Measurements from ENCODE around the gene INPPL1.
"Not testable (repeated sequence)": the region's sequence is repeated elsewhere in the genome, so short reads cannot be mapped to it uniquely, and the experiment has no call there.

Gene INPPL1

DNA sequence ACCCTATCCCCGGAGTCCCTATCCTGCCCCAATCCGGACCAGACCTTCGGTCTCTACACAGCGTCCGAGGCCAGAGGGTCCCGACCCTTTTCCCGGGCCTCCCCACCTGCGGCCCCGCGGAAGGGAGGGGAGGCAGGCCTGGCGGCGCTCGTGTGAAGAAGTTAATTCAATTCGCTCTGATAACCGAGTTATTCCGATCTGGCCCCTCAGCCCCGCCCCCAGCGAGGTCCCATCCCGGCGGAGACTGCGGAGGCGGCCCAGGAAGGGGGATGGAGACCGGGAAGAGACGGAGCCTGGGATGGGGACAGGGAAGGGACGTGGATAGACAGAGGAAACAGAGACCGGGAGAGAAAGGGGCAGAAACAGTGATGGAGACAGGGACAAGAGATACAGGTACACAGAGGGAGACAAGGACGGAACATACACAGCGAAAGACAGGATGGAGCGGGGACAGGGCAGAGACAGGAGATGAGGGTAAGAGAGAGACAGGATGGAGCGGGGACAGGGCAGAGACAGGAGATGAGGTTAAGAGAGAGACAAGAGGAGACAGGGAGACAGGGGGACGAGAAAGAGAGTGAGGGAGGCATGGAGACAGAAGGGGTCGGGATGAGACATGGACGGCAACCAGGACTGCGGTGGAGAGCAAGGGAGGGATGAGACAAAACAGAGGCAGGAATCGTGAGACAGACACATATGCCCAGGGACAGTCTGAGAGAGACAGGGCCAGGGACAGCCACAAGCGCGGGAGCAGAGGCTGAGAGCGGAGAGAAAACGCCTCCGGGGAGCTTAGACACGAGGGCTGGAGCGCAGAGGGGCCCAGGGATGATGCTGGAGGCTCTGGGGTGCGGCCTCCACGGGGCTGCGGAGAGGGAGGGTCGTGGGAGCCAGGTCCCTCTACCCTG is 20.0 kb downstream of the INPPL1 start:
- no peak for DNase-seq (ENCODE audit: low spot score)

DNA sequence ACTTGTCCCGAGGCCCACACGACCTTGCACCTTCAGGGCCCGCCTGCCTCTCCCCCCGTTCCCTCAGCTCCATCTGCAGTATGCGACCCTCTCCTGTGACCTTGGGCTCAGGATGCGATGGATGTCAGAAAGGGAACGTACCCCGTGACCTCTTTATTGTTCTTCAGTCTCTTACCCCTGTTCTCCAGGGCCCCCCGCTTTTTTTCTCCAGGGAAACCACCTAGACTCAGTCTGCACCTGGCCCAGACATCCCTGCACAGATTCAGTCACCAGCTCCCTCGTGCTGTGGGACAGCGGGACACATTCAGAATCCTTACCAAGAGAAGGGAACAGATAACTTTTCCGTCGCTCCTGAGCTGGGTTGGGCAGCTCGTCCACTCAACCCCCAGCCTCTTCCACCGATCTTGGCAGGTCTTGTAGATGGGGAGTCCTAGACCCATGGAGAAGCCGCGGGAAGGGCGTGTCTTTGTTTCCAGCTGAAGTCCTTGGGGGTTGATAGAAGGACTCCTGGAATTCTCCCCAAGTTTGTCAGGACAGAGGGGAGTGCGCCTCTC is 20.8 kb downstream of the INPPL1 start:
- DNase-seq (ENCODE audit: low spot score): no peak

DNA sequence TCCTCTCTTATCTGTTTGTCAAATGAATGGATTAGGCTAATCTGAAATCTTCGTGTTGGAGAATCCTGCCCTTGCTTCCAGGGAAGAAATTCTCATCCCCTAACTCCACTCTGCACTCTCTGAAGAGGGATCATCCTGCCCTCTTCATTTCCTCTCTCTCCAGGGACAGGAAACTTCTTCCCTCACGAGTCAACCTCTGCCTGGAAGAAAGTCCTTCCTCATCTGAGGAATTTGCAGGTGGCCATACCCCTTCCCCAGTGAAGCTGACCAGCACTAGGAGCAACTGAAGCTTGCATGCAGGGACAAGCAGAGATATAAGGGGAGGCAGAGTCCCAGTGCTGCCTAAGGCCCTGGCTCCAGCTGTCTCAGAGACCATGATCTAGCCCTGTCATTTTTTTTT is 23.0 kb downstream of the INPPL1 start:
- DNase-seq (ENCODE audit: low spot score): no peak

DNA sequence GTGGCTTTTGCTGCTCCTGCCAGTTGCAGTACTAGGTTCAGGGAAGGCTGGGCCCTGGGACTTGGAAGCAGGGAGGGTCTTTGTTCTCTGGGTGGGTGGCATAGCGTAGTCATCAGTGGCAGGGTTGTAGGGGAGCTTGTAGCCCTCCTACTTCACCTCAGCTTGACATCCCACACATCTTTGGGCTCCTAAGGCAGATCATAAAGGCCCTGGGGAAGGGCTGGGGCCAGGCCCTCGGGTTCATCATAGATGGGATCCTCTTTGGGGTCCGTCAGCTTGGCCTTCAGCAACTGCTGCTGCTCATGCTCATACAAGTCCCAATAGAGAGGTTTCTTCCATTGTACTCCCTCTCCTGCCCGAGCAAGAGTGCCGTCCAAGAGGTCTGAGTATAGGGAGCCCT is 25.4 kb downstream of the INPPL1 start:
- no peak for DNase-seq (ENCODE audit: low spot score)

DNA sequence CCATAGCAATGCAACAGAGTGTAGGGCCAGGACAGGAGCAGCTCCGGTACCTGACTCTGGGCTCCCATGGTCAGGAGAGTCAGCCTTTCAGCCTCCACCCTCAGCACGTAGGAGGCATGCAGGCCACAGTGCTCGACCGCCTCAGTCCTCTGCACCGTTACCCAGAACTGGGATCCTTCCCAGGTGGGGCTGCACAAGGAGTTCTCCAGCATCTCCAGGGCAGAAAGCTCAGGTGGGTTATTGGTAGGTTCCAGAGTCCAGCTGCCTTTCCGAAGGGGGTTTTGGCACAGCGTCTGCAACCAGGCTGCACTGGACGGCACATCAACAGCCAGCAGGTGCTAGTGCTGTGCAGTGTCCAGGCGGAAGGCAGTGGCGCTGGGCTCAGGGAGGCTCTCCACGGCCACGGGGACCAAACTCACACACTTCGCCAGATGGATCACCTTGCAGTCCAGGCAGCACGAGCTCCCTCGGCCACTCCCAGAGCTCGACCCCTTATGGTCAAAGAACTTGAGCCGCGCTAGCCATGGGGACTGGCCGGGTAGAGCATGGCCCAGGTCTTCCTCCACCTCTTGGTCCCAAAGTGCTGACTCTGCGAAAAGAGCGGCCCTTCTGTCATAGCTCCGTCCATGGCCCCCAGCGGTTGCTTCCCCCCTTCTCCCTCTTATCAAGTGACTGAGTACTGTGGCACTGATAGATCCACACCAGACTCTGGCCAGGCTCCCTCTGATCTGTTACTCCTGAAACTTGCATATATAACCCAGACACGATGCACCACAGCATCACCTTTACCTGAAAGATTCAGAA is 26.3 kb downstream of the INPPL1 start:
- DNase-seq (ENCODE audit: low spot score): no peak

DNA sequence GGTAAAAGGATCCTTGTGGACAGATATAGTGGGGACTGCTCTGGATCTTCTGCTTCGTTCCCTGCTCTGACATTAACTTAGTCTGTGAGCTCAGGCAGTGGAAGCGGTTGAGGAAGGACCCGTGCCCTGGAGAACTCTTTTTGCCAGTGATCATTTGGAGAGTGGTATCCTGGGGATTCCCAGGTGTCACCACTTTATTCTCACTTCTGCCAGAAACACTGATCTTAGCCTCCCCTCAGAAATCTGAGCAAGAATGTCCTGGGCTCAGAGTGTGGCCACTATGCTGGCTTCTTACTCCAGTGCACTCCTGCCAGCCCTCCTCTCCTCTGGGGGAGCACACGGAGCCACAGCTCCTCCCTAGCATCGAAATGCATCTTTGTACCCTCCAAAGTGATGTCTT is 27.0 kb downstream of the INPPL1 start:
- DNase-seq (ENCODE audit: low spot score): no peak

DNA sequence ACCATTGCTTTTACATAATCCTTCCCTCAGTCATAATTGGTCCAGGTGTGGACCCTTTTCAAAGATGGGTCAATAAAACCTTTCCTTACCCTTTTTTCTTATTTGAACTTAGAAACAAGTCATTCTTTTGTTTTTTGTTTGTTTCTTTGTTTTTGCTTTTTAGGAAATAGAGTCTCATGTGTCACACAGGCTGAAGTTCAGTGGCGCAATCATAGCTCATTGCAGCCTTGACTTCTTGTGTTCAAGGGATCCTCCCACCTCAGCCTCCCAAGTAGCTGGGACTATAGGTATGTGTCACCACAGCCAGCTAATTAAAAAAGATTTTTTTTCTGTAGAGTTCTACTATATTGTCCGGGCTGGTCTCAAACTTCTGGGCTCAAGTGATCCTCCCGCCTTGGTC is 28.8 kb downstream of the INPPL1 start:
- DNase-seq (ENCODE audit: low spot score): no peak

DNA sequence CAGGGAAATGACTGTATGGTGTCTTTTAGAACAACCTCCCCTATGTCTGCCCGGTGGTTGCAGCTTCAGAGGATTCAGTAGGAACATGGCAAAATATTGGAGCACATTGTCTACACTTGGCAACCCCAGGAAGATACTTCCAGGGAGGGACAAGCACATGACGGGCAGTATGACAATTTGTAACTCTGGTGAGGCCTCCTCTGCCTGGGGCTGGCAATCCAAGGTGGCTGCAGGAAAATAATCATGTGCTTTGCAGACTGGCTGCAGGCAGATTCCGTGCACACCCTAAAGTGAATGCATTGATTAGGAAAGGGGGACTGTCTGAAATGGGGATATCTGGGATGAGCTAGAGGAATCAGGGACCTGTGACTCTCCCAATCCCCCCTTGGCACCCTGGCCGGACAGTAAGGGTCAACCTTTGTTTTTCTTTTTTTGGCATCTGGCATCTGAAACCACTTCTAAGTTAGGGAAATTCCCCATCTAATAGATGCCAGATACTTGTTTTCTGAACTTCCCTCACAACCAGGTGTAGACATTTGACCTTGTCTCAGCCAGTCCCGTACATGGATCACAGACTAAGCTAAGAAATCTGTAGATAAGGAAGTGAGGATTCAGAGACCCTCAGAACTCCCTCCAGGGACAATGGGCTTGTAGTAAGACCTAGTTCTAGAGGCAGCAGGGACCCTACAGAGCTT is 29.9 kb downstream of the INPPL1 start:
- no peak for DNase-seq (ENCODE audit: low spot score)

DNA sequence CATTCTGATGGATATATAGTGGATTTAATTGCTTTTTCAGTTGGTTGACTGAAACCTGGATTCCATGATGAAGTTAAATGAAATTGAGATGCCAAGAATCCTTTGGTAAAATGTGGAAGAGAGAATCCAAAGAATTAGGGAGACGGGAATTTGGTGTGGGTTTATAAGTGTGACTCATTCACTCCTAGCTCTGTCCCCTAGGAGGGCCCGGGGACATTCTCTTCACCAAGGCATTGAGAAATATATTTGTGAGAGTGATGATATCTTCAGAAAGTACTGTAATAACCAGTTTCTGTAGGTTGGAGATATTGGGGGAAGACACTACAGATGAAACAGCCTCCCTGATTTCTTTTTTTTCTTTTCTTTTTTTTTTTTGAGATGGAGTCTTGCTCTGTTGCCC is 33.0 kb downstream of the INPPL1 start:
- DNase-seq (ENCODE audit: low spot score): no peak

DNA sequence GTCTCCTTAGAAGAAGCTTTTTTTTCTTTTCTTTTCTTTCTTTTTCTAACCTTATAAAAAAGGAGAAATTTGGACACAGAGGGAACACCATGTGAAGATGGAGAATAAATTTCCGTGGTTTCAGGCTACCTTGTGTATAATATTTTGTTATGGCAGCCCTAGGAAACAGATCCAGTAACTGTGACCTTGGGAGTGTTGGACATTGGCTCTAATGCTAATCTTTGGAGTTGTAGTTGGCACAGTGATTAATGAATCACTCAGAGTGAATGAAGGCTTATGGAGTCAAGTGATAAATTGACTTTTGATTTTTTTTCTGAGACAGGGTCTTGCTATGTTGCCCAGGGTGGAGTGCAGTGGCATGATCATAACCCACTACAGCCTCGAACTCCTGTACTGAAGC is 34.9 kb downstream of the INPPL1 start:
- no peak for DNase-seq (ENCODE audit: low spot score)

DNA sequence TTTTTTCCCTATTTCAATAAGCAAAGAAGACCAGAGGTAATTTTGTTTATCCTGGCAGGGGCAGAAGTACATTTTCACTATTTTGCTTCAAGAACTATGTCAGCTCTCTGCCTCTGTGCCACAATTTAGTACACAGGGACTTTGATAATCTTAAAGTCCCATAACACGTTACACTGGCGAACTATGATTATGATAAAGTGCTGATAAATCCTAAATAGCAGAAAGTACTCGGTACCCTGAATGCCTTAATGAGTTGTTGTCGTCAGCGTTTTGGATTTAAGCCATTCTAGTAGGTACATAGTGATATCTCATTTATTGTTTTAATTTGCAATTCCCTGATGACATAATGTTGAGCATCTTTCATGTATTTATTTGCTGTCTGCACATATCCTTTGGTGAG is 36.0 kb downstream of the INPPL1 start:
- no peak for DNase-seq (ENCODE audit: low spot score)

DNA sequence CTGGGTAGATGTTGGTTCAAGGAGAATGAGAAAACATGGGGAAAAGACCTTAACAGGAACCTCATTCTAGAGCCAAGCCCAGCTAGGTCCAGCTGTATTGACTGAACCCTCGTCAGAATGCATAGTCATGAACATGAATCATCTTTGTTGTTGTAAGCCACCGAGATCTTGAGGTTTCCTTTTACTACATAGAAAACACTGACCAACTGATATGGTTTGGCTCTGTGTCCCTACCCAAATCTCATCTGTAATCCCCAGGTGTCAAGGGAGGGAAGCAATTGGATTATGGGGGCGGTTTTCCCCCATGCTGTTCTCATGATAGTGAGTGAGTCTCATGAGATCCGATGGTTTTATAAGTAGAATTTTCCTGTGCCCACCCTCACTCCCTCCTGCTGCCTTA is 38.8 kb downstream of the INPPL1 start:
- DNase-seq (ENCODE audit: low spot score): no peak

DNA sequence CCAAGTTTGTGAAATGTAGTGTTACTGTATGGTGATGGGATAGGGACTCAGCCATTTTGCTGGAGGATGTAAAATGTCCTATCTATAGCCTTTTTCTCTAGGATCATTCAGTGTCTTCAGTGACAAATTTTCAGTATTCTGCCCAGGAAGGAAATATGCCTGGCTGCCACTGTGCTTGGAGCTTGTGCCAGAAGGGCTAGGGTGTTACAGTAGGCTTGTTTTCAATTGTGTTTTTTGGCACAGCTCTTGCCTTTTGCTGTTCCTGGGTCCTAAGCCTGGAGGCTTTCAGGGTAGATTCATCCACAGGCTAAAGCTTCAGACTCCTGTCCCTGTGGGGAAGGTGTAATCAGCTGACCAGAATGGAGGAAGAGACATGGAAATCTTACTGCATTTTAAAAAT is 41.4 kb downstream of the INPPL1 start:
- no peak for DNase-seq (ENCODE audit: low spot score)

DNA sequence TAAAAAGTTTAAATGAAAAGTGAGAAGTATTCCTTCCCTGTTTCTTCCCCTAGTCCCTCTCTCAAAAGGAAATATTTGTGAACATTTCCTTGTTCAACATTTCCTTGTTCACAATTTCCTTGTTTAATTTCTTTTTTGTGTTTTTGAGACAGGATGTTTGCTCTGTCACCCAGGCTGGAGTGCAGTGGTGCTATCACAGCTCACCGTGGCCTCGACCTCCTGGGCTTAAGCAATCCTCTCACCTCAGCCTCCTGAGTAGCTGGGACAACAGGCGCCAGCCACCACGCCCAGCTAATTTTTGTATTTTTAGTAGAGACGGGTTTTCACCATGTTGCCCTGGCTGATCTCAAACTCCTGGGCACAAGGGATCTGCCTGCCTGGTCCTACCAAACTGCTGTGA is 42.4 kb downstream of the INPPL1 start:
- not testable (repeated sequence) for DNase-seq (ENCODE audit: low spot score)

DNA sequence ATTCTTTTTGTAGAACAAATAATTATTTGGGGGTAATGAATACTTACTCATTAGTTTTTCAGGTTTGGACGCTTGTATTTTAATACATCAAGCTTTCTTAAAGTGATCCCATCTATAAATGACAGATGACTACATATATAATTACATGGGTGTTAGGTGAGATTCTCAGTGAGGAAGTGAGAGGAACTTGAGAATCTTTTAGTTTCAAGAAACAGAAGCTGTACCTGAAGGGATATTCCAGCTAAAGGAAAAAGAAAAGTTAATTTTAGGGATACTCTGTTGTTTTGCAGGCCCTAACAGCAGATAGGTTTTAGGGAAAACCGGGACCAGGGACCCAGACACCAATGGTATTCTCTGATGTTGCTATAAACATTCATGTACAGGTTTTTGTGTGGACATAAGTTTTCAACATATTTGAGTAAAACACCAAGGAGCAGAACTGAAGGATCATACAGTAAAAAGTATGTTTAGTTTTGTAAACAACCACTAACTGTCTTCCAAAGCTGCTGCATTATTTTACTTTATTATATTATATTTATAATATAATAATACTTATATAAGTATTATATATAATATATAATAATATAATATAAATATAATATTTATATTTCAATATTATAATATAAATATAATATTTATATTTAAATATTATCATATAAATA is 43.5 kb downstream of the INPPL1 start:
- no peak for DNase-seq (ENCODE audit: low spot score)

DNA sequence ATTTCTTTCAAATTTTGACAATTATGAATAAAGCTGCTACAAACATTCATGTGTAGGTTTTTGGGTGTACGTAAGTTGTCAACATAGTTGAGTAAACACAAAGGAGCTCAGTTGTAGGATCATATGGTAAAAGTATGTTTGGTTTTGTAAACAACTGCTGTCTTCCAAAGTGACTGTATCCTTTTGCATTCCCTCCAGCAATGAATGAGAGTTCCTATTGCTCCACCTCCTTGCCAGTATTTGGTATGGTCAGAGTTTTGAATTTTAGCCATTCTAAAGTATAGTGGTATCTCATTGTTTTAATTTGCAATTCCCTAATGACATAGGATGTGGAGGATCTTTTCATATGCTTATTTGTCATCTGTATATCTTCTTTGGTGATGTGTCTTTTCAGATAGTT is 47.4 kb downstream of the INPPL1 start:
- no peak for DNase-seq (ENCODE audit: low spot score)

DNA sequence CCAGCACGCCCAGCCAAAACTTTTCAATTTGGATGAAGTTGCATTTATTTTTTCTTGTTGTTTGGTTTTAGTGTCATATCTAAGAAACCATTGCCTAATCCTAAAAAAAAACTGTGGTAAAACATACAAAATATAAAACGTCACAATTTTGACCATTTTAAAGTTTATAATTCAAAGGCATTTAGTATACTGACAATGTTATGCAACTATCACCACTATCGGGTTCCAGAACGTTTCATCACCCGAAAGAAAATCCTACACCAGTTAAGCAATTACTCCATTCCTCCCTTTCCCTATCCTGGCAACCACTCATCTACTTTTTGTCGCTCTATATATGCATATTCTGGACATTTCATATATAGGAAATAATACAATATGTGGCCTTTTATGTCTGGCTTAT is 49.9 kb downstream of the INPPL1 start:
- DNase-seq (ENCODE audit: low spot score): no peak

DNA sequence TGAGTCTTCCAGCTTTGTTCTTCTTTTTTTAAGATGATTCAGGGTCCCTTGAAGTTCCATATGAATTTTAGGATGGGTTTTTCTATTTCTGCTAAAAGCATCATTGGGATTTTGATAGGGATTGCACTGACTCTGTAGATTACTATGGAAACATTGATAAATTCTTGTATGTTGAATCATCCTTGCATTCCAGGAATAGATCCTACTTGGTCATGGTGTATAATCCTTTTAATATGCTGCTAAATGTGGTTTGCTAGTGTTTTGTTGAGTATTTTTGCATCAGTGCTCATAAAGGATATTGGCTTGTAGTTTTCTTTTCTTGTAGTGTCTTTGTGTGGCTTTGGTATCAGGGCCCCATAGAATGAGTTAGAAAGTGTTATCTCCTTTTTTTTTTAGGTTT is 54.3 kb downstream of the INPPL1 start:
- DNase-seq (ENCODE audit: low spot score): no peak

DNA sequence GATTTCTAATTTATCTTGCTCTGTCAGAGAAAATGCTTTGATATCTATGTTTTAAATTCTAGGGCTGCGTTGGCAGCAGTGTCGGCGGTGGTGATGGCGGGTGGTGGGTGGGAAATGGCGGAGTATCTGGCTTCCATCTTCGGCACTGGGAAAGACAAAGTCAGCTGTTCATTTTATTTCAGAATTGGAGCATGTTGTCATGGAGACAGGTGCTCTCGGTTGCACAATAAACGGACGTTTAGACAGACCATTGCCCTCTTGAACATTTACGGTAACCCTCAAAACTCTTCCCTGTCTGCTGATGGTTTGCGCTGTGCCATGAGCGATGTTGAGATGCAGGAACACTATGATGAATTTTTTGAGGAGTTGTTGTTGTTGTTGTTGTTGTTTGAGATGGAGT is 55.5 kb downstream of the INPPL1 start:
- no peak for DNase-seq (ENCODE audit: low spot score)

DNA sequence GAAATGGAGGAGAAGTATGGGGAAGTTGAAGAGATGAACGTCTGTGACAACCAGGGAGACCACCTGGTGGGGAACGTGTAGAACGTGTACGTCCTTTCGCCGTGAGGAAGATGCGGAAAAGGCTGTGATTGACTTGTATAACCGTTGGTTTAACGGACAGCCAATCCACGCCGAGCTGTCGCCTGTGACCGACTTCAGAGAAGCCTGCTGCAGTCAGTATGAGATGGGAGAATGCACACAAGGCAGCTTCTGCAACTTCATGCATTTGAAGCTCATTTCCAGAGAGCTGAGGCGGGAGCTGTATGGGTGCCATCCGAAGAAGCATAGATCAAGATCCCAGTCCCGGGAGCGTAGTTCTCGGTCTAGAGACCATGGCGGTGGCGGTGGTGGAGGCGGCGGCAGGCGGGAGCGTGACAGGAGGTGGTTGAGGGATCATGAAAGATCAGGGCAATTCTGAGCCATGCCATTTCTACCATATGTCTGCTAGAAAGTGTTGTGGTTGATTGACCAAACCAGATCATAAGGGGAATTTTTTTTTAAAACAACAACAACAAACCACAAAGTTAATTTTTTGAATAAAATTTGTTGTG is 56.3 kb downstream of the INPPL1 start:
- DNase-seq (ENCODE audit: low spot score): no peak

DNA sequence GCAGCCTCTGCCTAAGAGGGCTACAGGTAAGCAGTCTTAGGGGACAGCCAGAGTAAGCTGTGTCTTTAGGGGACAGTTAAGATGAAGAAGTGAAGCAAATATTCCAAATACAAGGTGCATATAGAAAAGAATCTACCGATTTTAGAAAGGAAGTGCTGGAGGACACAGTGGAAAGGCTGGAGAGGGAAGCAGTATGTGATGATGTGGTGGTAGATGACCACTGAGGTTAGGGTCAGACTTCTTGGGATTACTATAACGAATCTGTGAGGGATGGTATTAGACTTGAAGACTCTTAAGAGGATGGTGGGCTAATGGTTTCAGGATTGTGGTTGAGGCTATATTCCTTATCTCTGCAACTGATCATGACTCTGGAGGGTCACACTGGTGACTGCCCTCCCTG is 59.4 kb downstream of the INPPL1 start:
- DNase-seq (ENCODE audit: low spot score): no peak

DNA sequence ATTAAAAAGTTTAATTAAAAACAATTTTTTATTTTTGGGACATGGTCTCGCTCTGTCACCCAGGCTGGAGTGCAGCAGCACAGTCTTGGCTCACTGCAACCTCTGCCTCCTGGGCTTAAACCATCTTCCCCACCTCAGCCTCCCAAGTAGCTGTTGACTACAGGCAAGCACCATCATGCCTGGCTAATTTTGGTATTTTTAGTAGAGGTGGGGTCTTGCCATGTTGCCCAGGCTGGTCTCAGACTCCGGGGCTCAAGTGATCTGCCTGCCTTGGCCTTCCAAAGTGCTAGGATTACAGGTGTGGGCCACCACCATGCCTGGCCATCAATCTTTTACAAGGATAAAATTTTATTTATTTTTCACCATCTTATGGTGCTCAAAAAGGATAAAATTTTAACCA is 62.7 kb downstream of the INPPL1 start:
- no peak for DNase-seq (ENCODE audit: low spot score)
